Spleen (tissue), 11 donors: ENCODE results near the gene REC8. TPM values are rescaled to one million over a fixed set of nuclear protein-coding genes. Genes with fewer than 3 reads are reported as not detected.
"Not testable (repeated sequence)": the region's sequence is repeated elsewhere in the genome, so short reads cannot be mapped to it uniquely, and the experiment has no call there.

Source experiments
- DNase-seq: peaks from one replicate; pipeline ENCODE4 v3.0.0-alpha.2; 2020
- H3K27ac ChIP-seq, 8 donors: fragments of 200-600 bp; sonication (generic) in 7 of 8; 1 replicate in 4 of 8; 2 replicates in 4 of 8; pipeline versions ENCODE4 v1.5.0 to v1.8.0; 2016 to 2021; ENCODE audit warnings: inconsistent platforms in 4 of 8, mild to moderate bottlenecking in 4 of 8, moderate library complexity in 1 of 8
- H3K27me3 ChIP-seq, 7 donors: fragments of 200-600 bp; sonication (generic) in 6 of 7; replicated peaks in 1 of 7; 1 replicate in 4 of 7; 2 replicates in 3 of 7; pipeline versions ENCODE4 v1.5.0 to v1.8.0; 2016 to 2021; ENCODE audit warnings: inconsistent platforms in 3 of 7, mild to moderate bottlenecking in 1 of 7
- H3K36me3 ChIP-seq, 6 donors: fragments of 200-600 bp; sonication (generic) in 5 of 6; 1 replicate in 4 of 6; 2 replicates in 2 of 6; pipeline versions ENCODE4 v1.5.0 to v1.8.0; 2016 to 2021; ENCODE audit warnings: inconsistent platforms in 2 of 6
- H3K4me1 ChIP-seq, 6 donors: fragments of 200-600 bp; sonication (generic) in 5 of 6; 1 replicate in 3 of 6; 2 replicates in 3 of 6; pipeline versions ENCODE4 v1.5.0 to v1.8.0; 2016 to 2021; ENCODE audit warnings: inconsistent platforms in 3 of 6
- H3K4me3 ChIP-seq, 8 donors: fragments of 200-600 bp; sonication (generic) in 7 of 8; 1 replicate in 4 of 8; 2 replicates in 4 of 8; pipeline versions ENCODE4 v1.5.0 to v1.8.0; 2016 to 2021; ENCODE audit warnings: inconsistent platforms in 4 of 8, mild to moderate bottlenecking in 4 of 8, moderate library complexity in 2 of 8
- H3K9me3 ChIP-seq, 8 donors: fragments of 200-600 bp; sonication (generic) in 7 of 8; 1 replicate in 4 of 8; 2 replicates in 4 of 8; pipeline versions ENCODE4 v1.5.0 to v1.8.0; 2016 to 2021; ENCODE audit warnings: inconsistent platforms in 4 of 8
- POLR2A ChIP-seq, 3 donors: fragments of 450-650 bp; IDR thresholded peaks; one replicate each; pipeline ENCODE4 v1.5.1; 2017; ENCODE audit warnings: antibody characterized with exemption in 3 of 3, mild to moderate bottlenecking in 1 of 3
- POLR2AphosphoS5 ChIP-seq, 3 donors: sonication (generic); formaldehyde crosslinking; IDR thresholded peaks; one replicate each; pipeline ENCODE4 v1.5.1; 2017; ENCODE audit warnings: antibody characterized with exemption in 3 of 3
- WGBS, 5 donors: extraction: QIAGEN DNeasy Blood & Tissue Kit in 3 of 5; methylation state at CpG; one replicate each; pipeline versions ENCODE4 v1.1.5 to v1.1.7; 2013 to 2018; 5-methylcytosine and 5-hydroxymethylcytosine counted together
- intact Hi-C: fragments of 100-400 bp; cut with DNase I; formaldehyde crosslinking; loops from one replicate; pipeline ENCODE4 v1.15.0; 2023; ENCODE audit warnings: low total_unique reads
- polyA plus RNA-seq, 3 donors: library from polyadenylated mRNA; stranded (reverse); fragments of 200-250 nt; gene quantifications; one replicate each; pipeline ENCODE4 v1.2.1, GENCODE V29; 2013
- total RNA-seq, 7 donors: library from RNA; depleted of rRNA in 3 of 7; stranded (reverse); fragments of >200 nt in 3 of 7; fragmentation: NEBNext Ultra II Directional in 4 of 7; extraction: Animal tissue kit (Norgen Biotek cat#: 25700) in 4 of 7; gene quantifications; one replicate each; pipeline versions ENCODE4 v1.1.0 to v1.2.1, GENCODE V29; 2016 to 2021
- TF ChIP-seq, protein P1 (sequence below), 11 experiments: fragments of 200-600 bp in 7 of 11; fragments of 450-650 bp in 4 of 11; sonication (generic) in 4 of 11; IDR thresholded peaks in 8 of 11; conservative IDR thresholded peaks in 3 of 11; 1 replicate in 7 of 11; 2 replicates in 4 of 11; pipeline versions ENCODE4 v1.4.0 to v1.8.0; 2016 to 2021; ENCODE audit warnings: antibody characterized with exemption in 11 of 11, inconsistent platforms in 4 of 11, mild to moderate bottlenecking in 1 of 11
- donor health status: healthy with polysubstance abuse.
- donor health status: DM: no; HTN: no; CAD: no; lungs with moderate emphysema.
- donor health status: DM: no; HTN: no; CAD: no.
- donor health status: Bipolar disorder and iron deficiency.
- donor health status: healthy.
- donor health status: DM: no; HTN: no; CAD: no.
- donor health status: DM: yes; HTN: yes; CAD: no.

Gene REC8
- total and polyA plus RNA-seq, 10 donors, result 23.5 to 51.6 (median 40.2) TPM

DNA sequence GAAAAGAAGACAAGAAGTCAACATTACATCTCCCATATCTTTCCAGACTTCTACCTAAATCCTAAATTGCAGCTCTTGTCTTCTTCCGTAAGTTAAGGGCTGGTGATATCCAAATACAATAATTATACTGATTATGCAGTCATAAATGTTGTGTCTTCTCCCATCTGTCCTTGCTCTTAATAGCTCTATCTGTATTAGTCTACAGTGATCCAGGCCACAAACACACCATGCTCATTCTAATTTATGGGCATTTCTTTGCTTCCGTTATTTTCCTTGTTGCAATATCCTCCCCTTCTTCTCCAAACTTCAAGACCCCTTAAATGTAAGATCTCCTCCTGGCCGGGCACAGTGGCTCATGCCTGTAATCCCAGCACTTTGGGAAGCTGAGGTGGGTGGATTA lies 47.6 kb downstream of the REC8 start:
- WGBS, 5 donors, result 43 to 58% (median 53%) methylated on average over 3 of the region's 3 CpGs
- intact Hi-C loops, result no loop called here

DNA sequence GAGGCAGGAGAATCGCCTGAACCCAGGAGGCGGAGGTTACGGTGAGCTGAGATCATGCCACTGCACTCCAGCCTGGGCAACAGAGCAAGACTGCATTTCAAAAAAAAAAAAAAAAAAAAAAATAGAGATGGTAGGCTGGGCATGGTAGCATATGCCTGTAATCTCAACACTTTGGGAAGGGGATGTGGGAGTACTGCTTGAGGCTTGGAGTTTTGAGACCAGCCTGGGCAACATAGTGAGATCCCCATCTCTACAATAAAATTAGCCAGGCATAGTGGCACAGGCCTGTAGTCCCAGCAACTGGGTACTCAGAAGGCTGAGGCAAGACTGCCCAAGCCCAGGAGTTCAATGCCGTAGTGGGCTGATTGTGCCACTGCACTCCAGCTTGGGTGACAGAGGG lies 51.1 kb downstream of the REC8 start:
- H3K36me3 ChIP-seq, result peaks cover 0 to 33% (median 5%) of the 10 kb centered on the region in 6 donors
- not testable (repeated sequence) for DNase-seq, H3K4me3 ChIP-seq

More for the DNA sequence above, 47.6 kb downstream of the REC8 start:
- no peak for DNase-seq
- H3K36me3 ChIP-seq, result peaks cover 0 to 27% (median 7%) of the 10 kb centered on the region in 6 donors
- no peak overlapping the region for H3K4me3 ChIP-seq
- H3K9me3 ChIP-seq, result no peaks in the 10 kb centered on the region
- TF ChIP-seq POLR2A (IDR thresholded peaks at IDR 0.05) (no peak), POLR2AphosphoS5 (IDR thresholded peaks at IDR 0.05) (no peak)
- TF ChIP-seq, protein P1, sequence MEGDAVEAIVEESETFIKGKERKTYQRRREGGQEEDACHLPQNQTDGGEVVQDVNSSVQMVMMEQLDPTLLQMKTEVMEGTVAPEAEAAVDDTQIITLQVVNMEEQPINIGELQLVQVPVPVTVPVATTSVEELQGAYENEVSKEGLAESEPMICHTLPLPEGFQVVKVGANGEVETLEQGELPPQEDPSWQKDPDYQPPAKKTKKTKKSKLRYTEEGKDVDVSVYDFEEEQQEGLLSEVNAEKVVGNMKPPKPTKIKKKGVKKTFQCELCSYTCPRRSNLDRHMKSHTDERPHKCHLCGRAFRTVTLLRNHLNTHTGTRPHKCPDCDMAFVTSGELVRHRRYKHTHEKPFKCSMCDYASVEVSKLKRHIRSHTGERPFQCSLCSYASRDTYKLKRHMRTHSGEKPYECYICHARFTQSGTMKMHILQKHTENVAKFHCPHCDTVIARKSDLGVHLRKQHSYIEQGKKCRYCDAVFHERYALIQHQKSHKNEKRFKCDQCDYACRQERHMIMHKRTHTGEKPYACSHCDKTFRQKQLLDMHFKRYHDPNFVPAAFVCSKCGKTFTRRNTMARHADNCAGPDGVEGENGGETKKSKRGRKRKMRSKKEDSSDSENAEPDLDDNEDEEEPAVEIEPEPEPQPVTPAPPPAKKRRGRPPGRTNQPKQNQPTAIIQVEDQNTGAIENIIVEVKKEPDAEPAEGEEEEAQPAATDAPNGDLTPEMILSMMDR (IDR thresholded peaks at IDR 0.05 in 8 of 11, conservative IDR thresholded peaks at IDR 0.05 in 3 of 11), result no peak
- H3K27me3 ChIP-seq, result no peaks in the 10 kb centered on the region
- H3K27ac ChIP-seq, result no peak overlapping the region
- H3K4me1 ChIP-seq, result peaks cover 8 to 26% (median 18%) of the 10 kb centered on the region in 6 donors

DNA sequence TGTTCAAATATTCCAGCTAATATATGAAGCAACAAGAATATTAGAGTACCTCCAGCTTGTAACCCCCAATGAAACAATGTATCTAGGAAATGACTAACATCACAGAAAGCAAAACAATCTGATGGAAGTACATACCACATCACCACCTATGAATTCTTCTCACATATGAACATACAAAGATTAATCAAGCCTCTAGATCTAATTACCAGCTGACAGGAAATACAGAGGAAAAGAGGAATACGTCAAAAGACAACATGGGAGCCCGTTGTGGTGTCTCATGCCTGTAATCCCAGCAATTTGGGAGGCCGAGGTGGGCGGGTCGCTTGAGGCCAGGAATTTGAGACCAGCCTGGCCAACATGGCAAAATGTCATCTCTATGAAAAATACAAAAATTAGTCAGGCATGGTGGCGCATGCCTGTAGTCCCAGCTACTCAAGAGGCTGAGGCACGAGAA lies 52.8 kb downstream of the REC8 start:
- no peak overlapping the region for H3K4me3 ChIP-seq
- DNase-seq, result no peak
- WGBS, 5 donors, result 82 to 88% (median 87%) methylated on average over 7 of the region's 7 CpGs
- peaks cover 0 to 34% (median 7%) of the 10 kb centered on the region in 6 donors for H3K36me3 ChIP-seq
- H3K27ac ChIP-seq, result no peak overlapping the region
- H3K4me1 ChIP-seq, result peaks cover 0 to 43% (median 8%) of the 10 kb centered on the region in 6 donors
- TF ChIP-seq, protein P1 (IDR thresholded peaks at IDR 0.05 in 8 of 11, conservative IDR thresholded peaks at IDR 0.05 in 3 of 11), result no peak
- TF ChIP-seq POLR2AphosphoS5 (IDR thresholded peaks at IDR 0.05), result no peak
- H3K9me3 ChIP-seq, result no peaks in the 10 kb centered on the region
- no peaks in the 10 kb centered on the region for H3K27me3 ChIP-seq
- intact Hi-C loops, result no loop called here

More for the DNA sequence above, 51.1 kb downstream of the REC8 start:
- WGBS, 5 donors, result 92 to 98% (median 97%) methylated on average over 4 of the region's 4 CpGs
- intact Hi-C loops, H3K27me3 ChIP-seq, H3K9me3 ChIP-seq, H3K27ac ChIP-seq: not testable (repeated sequence)
- peaks cover 0 to 28% (median 3%) of the 10 kb centered on the region in 6 donors for H3K4me1 ChIP-seq

DNA sequence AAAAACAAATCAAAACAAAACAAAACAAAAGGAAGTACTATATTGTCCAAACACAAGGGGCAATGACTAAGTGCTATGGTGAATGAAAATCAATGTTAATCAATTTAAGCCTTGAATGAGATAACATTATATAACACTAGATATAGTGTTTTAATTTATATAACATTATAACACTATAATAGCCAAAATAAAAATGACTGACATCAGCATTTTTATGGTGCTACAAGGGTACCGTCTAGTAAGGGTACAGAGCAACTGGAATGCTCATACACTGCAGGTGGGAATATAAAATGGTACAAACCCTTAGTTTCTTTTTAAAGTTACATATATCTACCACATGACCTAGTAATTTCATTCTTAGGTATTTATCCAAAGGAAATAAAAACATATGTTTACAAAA lies 54.6 kb downstream of the REC8 start:
- Histone ChIP-seq H3K9me3 (no peaks in the 10 kb centered on the region), H3K27me3 (no peaks in the 10 kb centered on the region), H3K4me1 (peaks cover 9 to 60% (median 21%) of the 10 kb centered on the region in 6 donors), H3K4me3 (no peak overlapping the region), H3K36me3 (peaks cover 0 to 34% (median 7%) of the 10 kb centered on the region in 6 donors), H3K27ac (no peak overlapping the region)
- no peak for DNase-seq
- TF ChIP-seq POLR2AphosphoS5 (IDR thresholded peaks at IDR 0.05) (no peak), POLR2A (IDR thresholded peaks at IDR 0.05) (no peak)
- TF ChIP-seq, protein P1 (IDR thresholded peaks at IDR 0.05 in 8 of 11, conservative IDR thresholded peaks at IDR 0.05 in 3 of 11), result no peak
- intact Hi-C loops, result no loop called here
- 83 to 92% (median 86%) methylated on average over 1 of the region's 1 CpG for WGBS, 5 donors

DNA sequence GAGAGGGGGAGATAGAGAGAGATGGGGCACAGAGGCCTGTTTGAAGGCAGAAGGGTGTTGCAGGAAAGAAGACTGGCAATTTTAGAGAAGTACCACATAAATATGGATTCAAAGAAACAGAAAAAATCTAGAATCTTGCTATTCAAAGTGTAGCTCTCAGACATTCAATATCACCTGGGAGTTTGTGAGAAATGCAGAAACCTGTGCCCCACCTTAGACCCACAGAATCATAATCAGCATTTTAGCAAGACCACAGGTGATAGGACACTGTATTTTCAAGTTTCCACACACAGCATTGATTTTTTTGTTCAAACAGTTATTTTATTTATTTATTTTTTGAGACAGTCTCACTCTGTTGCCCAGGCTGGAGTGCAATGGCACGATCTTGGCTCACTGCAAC lies 57.0 kb downstream of the REC8 start:
- DNase-seq, result no peak
- H3K27me3 ChIP-seq, result no peaks in the 10 kb centered on the region
- peaks cover 0 to 35% (median 7%) of the 10 kb centered on the region in 6 donors for H3K36me3 ChIP-seq
- WGBS, 5 donors, result 0 to 91% (median 0%) methylated on average over 1 of the region's 1 CpG
- H3K9me3 ChIP-seq, result no peaks in the 10 kb centered on the region
- H3K4me1 ChIP-seq, result peaks cover 20 to 78% (median 35%) of the 10 kb centered on the region in 6 donors
- no peak overlapping the region for H3K4me3 ChIP-seq
- intact Hi-C loops, result no loop called here
- TF ChIP-seq, protein P1 (IDR thresholded peaks at IDR 0.05 in 8 of 11, conservative IDR thresholded peaks at IDR 0.05 in 3 of 11), result no peak
- TF ChIP-seq POLR2AphosphoS5 (IDR thresholded peaks at IDR 0.05) (no peak), POLR2A (IDR thresholded peaks at IDR 0.05) (no peak)
- H3K27ac ChIP-seq, result no peak overlapping the region
